Hippocampal formation (tissue), 2 donors: ENCODE measurements around the gene HECTD1.
A peak's percentile ranks its signal among the peaks of the same experiment; 100 is the strongest.
"Not testable (repeated sequence)": the region's sequence is repeated elsewhere in the genome, so short reads cannot be mapped to it uniquely, and the experiment has no call there.

Experiments
- DNase-seq, 2 donors: peaks; one replicate each; lab custom pipeline; 2025; lab: John Stamatoyannopoulos, UW

The HECTD1 gene

DNA sequence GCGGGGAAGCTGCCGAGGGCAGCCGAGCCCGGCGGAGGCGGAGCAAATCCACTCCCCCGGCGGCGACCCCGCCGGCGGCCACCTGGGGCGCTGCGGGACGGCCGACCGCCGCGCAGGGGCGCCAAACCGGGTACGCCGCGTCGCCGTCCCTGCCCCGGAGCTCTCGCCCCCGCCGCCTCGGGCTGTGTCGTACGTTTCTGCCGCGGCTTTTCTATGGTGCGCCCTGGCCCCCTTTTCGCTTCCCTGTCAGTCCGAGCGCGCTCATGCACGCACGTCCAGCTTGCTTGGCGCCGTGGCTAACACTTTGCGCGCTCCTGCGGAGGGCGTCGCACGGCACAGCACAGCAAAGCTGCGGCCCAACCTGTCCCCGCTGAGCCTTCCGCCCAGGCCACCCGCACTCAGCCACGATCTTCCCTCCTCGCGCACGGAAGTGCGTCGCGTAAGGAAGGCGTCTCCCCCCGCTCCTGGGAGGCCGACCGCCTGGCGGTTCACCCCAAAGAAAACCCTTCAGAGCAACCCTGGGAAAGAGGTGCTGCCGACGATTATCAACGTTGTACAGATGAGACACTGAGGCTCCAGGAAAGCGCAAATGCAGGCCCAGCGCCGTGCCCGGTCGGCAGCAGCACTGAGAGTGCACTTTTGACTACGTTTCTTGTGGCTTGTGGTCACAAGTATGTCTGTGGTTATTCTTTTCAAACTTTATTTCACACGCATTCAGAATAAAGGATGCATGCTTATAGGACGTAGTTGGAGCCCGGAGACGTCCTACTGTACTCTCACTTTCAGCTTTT is at the start of gene HECTD1:
TSS of gene HECTD1 (minus strand) at position 39 of the 791 bp plus-strand sequence. CDS start 1,857 bp downstream, outside the sequence.
- DNase-seq, result peak; percentile 84 to 91

DNA sequence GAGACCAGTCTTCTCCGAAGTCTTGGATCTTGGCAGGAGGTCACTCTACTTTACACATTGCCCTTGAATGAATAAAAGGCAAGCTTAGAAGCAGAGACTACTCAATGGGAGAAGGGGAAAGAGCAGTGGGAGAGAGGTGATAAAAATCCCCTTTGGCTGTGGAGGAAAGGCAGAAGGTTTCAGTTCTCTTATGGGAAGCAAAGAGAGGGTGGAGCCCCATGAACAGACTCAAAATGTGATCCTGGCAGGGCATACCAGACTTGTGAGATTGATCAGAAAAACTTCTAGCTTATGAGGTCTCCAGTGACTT is 49.6 kb upstream of the HECTD1 start:
- no peak for DNase-seq

DNA sequence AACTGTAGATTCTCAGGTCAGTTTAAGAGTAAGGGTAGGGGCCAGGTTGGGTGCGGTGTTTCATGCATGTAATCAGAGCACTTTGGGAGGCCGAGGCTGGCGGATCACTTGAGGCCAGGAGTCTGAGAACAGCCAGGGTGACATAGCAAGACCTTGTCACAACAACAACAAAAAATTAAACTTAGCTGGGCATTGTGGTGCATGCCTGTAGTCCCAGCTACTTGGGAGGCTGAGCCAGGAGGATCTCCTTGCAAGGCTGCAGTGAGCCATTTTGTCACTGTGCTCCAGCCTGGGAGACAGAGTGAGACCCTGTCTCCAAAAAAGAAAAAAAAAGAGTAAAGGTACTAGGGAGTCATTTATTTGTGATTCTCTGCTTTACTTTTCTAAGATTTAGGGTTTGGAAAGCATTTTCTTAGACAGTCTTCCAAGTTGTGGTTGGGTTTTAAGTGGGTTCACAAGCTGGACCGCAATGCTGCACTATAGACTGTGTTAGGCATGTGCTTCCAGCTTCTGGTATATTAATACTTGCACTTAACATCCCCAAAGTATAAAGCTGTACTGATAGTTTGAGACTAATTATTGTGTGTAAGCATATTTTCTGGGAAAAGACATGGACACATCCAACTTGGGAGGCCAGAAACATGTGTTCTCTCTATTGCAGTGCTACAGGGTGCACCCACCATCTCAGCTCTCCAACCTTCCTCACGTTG is 49.1 kb upstream of the HECTD1 start:
- no peak for DNase-seq

DNA sequence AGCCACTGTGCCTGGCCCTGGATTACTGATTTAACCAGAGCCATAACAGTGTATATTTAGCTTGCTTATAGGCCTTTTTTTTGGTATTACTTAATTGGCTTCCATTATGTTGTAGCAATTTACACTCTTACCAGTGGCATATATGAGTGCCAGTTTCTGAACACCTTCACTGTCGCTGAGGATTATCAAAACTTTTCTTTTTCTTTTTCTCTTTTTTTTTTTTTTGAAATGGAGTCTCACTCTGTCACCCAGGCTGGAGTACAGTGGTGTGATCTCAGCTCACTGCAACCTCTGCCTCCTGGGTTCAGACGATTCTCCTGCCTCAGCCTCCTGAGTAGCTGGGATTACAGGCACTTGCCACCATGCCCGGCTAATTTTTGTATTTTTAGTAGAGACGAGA is 48.3 kb upstream of the HECTD1 start:
- DNase-seq, result not testable (repeated sequence)

DNA sequence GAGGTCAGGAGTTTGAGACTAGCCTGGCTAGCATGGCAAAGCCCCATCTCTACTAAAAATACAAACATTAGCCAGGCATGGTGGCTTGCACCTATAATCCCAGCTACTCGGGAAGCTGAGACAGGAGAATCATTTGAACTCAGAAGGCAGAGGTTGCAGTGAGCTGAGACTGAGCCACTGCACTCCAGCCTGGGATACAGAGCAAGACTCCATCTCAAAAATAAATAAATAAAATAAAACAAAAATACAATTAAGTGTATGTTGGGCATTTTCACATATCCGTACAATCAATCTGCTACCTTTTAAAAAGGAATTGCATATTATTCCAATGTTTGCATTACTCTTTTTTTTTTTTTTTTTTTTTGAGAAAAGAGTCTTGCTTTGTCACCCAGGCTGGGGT is 47.7 kb upstream of the HECTD1 start:
- DNase-seq, result no peak

GRCh38 chr14:31253746-31254471 is 46.3 kb upstream of the HECTD1 start:
- DNase-seq, result no peak

- DNase-seq, result no peak
Observed at GRCh38 chr14:31252865-31253264, 45.3 kb upstream of the HECTD1 start.

DNA sequence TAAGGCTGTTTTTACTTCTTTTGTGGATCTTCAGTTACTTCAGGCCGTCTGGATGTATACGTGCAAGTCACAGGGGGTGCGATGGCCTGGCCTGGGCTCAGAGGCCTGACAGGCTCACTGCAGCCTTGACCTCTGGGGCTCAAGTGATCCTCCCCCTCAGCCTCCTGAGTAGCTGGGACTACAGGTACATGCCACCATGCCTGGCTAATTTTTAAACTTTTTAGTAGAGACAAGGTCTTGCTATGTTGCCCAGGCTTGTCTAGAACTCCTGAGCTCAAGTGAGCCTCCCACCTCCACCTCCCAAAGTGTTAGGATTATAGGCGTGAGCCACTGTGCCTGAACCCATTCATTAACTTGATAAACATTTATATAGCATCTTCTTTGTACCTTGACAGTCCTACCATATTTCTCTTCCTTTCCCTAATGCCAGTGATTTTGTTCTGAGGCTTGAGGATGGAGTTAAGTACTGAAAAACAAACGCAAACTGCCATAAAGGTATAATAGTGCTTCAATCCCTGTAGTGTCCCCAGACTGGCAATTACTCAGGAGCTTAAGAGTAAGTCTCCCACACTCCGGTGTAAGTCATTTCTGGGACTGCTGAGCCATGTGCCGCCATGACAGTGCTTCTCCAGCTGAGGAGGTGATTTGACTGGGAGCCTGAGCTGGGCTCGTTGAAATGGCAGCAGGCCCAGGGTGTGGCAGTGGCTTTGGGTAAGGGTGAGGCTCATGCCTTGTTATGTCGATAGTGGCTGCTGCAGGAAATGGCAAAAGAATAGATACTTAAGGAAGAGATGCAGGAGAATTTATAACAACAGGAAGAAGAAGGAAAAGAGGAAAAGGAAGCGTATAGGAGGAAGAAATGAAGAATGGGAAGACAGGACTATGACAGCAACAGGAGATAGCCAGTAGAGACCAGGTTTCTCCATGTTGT is 43.7 kb upstream of the HECTD1 start:
- DNase-seq, result no peak

GRCh38 chr14:31244626-31245025 is 37.0 kb upstream of the HECTD1 start:
- no peak for DNase-seq

GRCh38 chr14:31243860-31244259 is 36.3 kb upstream of the HECTD1 start:
- DNase-seq, result no peak

- DNase-seq, result not testable (repeated sequence)
Observed at GRCh38 chr14:31242161-31242940, 34.8 kb upstream of the HECTD1 start.

DNA sequence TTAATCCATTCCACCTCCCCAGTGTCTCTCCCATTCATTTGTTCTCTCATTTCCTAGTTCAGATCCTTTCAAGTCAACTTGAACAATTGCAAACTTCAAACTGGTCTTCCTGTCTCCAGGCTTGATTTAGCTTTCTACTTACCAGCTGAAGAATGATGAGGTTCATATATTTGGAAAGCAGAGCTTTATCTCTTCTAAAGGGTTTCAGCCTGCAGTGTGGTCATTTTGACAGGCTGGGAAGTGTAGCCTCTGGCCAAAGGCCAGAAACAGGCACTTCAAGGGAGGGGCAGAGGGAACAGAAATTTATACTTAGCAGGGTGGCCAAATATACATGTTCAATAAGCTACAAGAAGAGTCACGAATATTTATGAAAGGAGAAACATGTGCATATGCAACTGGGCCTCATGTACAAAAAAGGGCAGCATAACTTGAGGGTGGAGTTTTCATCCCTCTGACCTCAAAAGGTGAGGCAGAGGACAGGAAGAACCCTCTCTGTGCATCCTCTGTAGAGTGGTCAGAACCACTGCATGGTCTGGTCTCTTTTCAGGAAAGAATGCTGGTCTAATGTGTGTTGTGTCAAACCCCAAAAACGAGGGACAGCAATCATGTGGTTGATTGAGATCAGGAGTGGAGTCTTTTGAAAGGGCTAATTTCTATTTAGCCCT is 34.0 kb upstream of the HECTD1 start:
- no peak for DNase-seq

GRCh38 chr14:31239741-31240140 is 32.1 kb upstream of the HECTD1 start:
- no peak for DNase-seq

DNA sequence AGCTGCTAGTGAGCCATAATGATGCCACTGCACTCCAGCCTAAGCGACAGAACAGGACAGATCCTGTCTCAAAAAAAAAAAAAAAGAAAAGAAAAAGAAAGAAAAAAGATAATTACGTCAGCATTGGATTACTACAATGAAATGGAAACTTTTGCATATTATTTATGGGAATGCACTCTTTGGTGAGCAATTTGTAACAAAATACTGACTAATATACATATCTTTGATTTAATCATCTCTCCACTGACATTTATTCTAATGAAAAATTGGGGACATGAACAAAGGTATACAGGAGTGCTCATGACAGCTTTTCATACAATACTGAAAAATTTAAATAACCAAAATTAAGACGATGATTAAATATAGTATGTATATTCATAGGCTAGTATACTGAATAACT is 27.9 kb upstream of the HECTD1 start:
- DNase-seq, result no peak

DNA sequence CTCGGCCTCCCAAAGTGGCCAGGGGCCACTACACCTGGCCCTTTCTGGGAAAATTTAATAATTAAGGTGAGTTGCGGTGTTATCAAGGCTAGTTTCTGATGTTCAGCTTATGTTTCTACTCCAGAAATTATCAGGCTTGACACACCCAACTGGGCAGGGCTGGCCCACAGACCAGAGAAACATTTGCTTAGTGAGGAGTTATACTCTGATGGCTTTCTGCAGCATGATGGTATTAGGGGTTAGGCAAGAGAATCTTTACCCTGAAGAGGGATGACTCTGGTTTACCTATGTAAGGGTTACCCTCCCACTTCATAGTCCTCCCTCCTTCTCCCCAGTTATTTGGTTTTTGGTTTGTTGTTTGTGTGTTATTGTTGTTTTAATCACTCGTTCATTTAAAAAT is 24.5 kb upstream of the HECTD1 start:
- no peak for DNase-seq

GRCh38 chr14:31231272-31231671 is 23.7 kb upstream of the HECTD1 start:
- DNase-seq, result not testable (repeated sequence)

GRCh38 chr14:31230573-31230958 is 23.0 kb upstream of the HECTD1 start:
- DNase-seq, result no peak

DNA sequence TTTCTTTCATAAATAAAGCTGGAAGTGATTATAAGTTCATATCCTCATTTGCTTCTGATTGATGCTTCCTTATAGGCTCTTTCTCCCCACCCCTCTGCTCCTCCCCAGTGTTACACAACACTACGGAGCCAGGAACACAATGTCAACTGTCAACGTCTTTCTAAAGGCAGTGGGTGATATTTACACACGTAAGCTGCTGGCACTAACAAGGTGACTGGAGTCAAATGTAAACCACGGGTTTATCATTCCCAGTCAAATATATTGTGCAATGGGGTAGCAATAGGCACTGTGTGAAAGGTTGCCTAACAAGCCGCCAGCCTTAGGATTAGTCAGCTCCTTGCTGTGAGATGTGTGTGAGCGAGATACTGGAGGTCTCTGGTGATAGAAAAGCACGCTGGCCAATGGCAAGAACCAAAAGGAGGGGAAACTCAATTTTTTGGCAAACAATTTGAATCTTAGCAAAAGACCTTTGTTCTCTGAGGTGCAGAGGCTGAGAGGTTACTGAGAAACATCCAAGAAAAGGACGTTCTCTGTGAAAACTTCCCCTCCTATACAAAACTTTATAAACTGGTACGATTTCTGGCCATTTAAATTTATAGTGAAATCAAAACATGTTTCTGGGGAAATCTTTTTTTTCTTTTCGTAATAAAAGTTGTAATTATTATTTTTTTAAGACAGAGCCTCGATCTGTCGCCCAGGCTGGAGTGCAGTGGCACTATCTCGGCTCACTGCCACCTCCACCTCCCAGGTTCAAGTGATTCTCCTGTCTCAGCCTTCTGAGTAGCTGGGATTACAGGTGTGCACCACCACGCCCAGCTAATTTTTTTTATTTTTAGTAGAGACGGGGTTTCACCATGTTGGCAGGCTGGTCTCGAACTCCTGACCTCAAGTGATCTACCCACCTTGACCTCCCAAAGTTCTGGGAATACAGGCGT is 22.3 kb upstream of the HECTD1 start:
- peak; percentile 1 to 50 for DNase-seq

- no peak for DNase-seq
Observed at GRCh38 chr14:31229009-31229408, 21.4 kb upstream of the HECTD1 start.
